Raji (cell line): ENCODE measurements around the gene REC8.
A peak's percentile ranks its signal among the peaks of the same experiment; 100 is the strongest.

Experiments used
- POLR2A ChIP-seq: IDR thresholded peaks from 2 replicates; pipeline ENCODE4 v1.6.1; 2011; ENCODE audit warnings: low read depth, low read length, control low read depth; ENCODE audit not compliant: insufficient read depth

REC8 gene

DNA sequence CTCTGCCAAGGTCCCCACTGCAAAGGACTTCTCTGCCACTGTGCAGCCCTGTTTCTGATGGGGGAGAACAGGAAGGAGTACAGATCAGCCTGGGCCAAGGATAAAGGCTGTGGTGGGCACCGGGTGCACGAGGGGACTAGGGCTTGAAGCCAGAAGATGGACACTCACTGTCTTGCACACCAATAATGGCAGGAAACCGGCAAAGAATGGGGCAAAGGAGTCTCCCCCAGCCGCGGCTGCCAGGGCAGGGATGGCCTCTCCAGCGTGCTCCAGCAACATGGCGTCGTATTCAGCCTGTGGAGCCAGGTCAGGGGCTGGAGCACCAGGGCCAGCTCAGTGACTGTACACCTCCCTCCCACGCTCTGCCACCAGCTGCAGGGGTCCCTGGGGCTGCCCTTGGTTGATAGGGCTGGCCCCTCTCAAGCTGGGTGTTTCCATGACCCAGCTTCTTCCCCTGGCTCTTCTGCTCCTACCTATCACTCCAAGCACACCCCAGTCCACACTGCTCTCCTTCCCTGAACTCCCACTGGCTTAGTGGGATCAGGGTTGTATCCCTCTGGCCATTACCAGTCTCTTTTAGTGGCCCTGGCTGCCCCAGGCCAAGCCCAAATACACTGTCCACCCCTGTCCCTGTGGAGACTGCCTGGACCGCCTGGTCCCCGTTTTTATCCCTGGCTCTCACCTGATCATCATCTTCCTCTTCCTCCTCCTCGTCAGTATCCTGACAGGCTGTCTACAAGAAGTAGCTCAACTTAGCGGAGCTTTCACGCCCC lies 10.4 kb downstream of the REC8 start:
- no peak for TF ChIP-seq POLR2A

DNA sequence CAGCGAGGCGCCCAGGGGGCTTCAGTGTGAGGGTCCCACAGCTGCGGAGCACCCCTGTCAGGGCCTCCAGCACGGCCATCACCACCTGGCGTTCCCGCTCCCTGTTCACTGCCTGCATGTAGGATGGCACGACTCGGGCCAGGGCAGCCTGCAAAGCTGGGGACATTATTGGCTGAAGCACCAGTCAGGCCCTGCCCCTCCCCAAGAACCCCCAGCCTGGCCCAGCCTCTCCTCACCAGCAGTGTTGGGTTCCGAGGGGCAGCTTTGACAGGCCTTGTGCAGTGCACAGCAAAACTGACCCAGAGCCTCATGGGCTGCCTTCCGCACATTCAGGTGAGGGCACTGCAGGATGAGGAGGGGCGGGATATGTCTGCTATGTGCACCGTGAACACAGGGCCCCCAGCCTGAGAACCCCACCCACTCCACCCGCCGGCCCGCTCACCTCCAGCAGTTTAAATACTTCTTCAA lies 11.2 kb downstream of the REC8 start:
- TF ChIP-seq POLR2A, result no peak

DNA sequence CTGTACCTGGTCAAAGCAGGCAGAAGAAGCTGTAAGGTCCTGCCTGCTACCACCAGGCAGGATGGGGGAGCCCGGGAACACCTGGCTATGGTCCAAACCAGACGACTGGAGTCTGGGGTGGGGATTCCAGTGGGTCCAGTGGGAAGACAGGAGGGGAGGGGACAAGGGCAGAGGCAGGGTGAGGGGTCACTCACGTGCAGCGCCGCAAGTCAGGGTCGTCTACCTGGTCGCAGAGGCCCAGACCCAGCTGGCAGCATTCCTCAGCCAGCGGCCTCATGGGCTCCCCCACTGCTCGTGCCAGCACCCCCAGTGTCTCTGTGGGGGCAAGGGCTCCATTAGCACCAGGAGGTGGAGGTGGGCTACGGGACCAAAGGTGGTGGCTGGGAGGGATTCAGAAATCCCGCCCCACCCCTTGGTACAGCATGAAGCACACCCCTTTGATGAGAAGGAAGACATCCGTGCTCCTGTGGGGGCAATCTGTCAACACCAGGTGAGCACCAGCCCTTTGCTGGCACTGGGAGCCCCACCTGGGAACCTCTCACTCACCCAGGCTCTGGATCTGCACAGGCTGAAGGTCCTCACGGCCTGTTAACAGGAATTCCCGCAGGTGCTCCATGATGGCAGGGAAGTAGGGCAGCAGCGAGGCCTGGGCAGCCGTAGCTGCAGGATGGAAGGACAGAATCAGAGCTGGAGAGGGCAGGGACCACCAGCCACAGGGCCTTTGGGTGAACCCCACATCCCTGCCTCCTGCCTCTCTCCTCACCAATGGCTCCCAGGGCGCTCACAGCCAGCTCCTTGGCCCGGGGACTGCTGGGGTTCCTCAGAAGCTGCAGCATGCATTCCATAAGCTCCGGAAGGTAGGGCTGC lies 12.5 kb downstream of the REC8 start:
- no peak for TF ChIP-seq POLR2A

DNA sequence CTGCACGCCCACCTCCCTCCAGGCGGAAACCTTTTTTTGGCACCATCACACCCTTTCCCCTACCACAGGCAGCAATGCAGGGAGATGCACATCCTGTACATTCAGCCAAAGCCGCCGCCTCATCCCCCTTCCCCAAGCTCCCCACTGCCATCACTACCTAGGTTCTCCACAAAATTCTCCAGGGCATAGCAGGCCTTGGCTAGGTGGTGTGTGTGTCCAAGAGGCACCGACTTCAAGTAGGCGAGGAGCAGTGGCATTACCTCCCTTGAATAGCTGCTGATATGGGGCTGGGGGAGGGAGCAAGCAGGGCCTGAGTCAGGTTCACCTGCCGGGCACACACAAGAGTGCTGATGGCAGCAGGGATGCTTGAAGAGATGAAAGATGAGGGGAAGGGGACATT lies 13.1 kb downstream of the REC8 start:
- TF ChIP-seq POLR2A, result no peak

DNA sequence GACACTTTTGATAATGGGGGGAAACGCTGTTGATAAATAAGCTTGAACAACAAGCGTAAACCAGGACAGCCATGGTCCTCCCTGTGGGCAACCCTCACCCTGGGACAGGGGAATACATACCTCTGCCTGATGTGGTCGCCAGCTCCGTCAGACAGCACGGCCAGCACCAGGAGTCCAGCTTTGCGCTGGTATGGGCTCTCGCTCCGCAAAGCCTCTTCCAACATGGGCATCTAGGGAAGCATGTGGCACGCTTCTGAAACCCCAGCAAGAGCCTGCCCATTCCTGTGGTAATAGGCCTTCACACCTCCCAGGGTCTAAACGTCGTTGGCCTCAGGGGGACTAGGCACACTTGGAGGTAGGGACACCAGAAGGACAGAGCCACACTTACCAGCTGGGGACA lies 13.9 kb downstream of the REC8 start:
- TF ChIP-seq POLR2A, result no peak

DNA sequence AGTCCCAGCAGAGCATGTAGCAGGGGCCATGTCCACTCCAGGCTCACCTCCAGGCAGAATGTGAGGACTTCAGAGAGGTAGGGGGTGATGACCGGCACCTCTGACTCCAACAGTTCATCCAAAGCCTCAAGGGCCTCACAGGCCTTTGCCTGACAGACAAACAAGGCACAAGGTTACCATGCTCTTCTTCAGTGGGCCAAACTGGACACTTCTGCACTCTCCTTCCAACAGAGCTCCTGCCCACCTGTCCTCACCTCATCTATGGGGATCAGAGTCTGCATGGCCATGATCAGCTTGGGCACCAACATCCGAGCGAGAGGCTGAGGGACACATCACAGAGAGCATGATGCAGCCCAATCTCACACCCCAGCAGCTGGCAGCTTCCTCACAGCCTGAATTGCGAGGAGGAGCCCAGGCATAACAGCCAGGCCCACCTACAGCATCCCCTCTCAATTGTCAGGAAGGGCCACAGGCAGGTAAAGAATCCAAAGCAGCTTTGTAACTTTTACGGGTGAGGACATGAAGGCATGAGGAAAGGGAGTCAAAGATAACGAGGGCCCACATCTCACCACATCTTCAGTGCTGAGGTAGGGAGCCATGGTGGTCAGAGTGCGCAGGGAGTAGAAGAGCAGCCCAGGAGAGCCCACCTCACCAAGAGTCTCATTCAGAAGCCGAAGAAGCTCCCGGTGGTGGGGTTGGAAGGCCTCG lies 15.1 kb downstream of the REC8 start:
- no peak for TF ChIP-seq POLR2A

DNA sequence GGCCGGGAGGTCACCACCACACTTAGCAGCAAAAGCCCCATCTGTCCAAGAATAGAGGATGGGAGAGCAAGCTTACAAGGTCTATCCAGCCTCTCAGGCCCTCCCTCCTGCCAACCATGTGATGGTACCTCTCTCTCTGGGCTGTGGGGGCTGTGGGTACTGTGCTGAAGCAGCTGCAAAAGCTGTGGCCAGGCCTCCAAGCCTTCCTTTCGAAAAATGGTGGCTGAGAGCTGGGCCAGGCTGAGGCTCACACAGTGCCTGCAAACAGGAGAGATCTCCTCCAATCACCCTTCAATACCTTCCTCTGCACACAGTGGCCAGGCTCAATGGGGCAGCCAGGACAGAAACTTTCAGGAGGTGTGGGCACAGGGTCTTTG lies 15.6 kb downstream of the REC8 start:
- no peak for TF ChIP-seq POLR2A

DNA sequence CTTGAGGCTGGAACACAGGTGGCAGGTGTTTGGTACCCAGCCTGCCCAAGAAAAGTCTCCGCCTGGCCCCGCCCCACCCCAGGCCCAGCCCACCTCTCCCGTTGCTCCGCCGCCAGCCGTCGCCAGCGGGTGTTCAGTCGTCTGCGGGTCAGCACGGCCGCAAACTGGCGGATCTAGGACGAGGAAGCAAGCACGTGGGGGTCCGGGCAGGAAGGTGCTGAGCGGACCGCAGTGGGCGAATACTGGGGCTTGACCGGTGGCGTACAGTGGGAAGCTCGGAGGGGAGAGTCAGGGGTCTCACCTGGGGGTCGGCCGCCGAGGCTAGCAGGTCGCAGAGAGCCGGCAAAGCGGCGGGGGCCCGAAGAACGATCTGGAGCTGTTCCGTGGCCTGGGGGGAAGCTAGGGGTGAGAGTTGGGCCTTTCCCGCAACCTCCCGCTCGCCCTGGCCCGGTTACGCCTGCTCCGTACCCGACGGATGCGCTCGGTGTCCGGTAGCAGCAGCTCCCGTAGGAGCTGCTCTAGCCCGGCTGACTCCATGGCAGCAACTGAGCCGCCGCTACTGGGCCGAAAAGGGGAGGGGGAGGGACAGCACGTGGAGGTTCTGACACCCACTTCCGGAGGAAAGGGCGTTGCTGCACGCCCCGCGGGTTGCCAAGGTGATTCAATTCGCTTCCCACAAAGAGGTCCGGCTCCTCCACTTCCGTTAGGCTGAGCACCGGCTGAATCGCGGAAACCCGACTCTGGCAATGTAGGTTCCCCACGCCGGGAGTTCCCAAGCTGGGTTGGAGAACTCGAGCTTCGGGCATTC lies 16.6 kb downstream of the REC8 start, which contains the start of gene IPO4:
TSS of gene IPO4 (minus strand) at position 566 of the 808 bp plus-strand sequence. CDS start at position 537, 29 bp downstream.
- peak; percentile 93 for TF ChIP-seq POLR2A

DNA sequence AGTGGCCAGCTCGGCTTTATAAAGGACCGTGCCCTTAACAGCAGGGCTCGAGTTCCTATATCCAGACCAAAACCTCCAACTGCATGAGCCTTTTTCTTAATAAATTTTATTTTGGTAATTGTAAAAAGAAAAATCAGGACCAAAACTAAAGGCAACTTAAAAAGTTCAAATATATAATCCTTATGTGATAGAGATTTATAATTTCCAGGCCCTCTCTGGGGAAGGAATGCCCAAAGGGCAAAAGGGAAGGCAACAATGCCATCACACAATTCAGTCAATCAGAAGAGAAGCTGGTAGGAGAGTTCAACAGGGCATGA lies 17.1 kb downstream of the REC8 start:
- no peak for TF ChIP-seq POLR2A

DNA sequence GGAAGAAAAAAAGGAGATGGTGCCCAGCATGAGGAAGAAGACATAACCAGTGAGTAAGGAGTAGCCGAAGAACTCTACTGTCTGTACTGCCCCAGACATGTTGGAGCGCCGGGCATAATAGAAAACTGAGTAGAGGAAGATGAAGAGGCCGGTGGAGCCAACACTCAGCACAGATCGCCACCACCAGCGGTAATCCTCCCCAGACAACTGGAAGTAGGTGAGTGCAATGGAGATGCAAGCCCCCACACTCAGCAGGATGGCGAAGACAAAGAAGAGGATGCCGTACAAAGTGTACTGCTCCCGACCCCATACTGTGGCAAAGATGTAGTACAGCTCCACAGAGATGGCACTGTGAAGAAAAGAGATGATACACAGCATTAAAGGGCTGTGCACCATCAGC lies 17.6 kb downstream of the REC8 start:
- no peak for TF ChIP-seq POLR2A

DNA sequence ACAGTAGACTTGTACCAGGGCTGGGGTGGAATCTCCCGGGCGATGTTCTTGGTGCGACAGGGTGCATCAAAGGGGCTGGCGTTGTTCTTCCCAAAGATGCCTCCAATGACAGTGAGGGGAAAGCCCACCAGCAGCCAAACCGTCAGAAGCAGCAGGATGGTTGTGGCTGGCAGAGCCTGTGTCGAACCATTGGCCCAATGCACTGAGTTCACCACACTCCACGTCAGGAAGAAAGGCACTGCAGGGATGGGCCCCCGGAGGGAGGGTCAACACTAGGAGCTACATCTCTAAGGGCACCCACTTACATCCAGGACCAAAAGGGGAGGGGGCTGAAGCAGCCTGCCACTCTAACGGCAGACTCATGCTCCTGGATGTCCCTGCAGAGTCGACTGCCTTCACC lies 18.5 kb downstream of the REC8 start:
- no peak for TF ChIP-seq POLR2A

DNA sequence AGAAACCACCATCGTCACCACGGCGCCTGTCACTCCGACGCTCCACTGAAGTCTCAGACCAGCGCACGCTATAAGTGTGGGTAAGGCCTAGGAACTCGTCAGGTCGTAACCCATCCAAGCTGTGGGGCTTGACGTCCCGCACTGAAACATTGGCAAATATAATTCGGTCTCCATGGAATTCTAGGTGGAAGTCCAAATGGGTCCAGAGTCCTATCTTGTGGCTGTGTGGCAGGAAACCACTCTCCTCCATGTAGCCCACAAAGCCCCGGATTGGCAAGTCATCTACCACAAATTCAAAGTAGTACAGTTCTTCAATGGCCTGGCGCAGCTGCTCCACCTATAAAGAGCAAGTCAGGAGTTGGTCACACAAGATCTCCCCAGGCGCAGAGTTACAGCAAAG lies 21.1 kb downstream of the REC8 start:
- TF ChIP-seq POLR2A, result no peak

DNA sequence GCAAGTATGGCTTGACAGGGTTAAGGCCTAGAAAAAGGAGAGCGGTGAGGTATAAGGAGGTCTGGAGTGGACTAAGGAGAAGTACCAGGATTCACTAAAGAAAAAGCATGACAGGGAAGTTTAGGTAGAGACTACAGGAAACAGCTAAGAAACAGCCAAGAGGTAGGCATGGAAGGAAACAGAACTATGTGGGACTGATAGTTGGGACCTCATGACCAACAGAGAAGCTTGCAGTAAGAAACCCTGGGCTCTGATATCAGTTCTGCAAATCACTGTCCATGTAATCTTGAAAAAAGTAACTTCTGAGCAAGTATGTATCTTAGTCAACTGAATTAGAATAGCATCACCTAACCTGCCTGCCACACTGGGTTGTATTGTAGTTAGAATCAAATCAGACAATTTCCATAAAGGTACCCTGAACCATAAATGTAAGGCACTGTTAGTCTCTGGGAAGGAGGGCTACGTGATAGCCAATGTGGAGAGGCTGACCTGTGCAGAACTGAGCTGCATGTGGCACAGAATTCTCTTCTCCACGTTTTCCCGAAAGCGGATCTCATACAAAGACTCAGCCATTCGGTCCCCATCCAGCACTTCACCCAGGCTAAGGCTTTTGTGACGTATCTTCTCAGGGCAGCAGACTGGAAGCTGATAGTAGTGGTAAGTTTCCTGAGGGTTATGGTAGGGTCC lies 22.4 kb downstream of the REC8 start:
- TF ChIP-seq POLR2A, result no peak

DNA sequence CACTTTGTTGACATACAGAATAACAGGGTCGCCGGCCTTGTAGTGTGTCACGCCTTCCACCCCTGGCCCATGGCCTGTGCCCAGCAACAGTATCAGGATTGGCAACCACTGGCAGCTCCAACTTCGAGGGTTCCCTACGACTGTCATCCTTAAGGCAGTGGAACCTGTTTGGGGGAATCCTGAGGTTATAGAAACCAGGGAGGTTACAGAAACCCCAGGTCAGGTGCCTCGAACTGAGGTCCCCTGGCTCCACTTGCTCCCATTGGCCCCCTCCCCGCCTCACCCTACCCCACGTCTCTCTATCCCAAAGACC lies 22.9 kb downstream of the REC8 start:
- no peak for TF ChIP-seq POLR2A

DNA sequence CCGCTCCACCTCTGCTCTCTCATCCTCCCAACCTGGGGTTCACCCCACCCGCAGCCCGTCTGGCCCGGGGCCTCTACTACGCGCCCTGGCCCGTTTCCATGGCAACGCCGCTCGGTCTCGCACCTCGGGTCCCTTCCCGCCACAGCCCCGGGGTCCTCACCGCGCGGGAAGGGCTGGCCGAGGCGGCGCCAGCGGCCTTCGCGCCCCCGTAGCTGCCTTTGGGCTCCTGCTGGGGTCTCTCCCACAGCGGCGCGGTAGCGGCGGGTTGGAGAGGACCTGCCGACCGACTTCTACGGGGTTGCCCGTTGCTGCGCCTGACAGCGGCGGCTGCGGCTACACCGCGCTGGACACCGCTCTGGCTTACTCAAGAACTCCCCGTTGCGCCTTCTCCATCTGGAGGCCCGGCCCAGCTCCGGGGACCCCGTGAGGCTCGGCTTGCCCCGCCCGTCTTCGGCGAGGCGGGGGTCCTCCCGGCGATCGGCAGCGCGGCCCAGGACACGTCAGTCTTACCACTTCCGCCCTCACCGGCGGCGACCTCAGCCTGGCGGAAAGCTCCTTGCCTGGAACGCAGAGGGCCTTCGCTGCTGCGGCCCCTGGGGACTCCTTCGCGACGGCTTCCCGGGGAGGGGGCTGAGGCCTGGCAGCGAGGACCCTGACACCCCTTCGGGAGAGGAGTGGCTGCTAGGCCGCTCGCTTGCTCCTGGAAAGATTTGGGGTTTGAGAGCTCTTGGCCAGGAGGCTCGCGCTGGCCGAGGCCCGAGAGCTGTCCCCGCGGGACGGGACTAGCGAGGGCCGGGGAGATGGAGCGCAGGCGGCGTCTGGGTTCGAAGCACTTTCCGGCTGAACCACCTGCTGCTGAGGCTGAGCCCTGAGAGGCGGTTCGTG lies 23.5 kb downstream of the REC8 start, which contains the start of gene TM9SF1:
TSS of gene TM9SF1 (minus strand) at position 256 of the 885 bp plus-strand sequence. CDS start 422 bp downstream, outside the sequence.
- peak; percentile 74 for TF ChIP-seq POLR2A
